ENCODE data around the gene TYROBP. TPM values are rescaled to one million over a fixed set of nuclear protein-coding genes. Genes with fewer than 3 reads are reported as not detected.
A peak's percentile ranks its signal among the peaks of the same experiment; 100 is the strongest.

The TYROBP gene
- total RNA-seq, 1 donor from 2014 or later, result not detected

DNA sequence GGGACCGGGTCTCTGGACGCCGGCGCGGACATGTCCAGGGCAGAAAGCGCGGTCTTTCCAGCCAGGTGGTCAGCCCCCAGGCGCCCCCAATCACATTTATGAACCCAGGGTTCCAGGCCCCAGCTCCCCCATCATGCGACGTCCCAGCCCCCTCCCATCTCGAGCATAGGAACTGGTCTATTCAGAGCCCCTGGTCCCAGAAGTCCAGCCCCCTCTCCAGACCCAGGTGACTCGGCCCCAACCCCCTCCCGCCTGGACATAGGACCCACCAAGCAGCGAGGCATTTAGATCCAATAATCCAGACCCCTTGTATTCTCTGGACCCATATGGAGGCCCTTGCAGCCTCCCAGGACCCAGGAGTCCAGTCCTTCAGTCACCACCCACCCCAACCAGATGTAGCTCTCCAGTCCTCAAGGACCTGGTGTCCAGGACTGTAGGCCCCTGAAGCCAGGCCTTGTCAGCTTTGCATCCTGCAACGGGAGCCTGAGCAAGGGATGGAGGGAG is 39.2 kb downstream of the TYROBP start:
- CTCF ChIA-PET, result no interaction called here
- Mint-ChIP-seq H3K27me3 (peaks cover 62% of the 10 kb centered on the region), H3K27ac (no peak overlapping the region), H3K9me3 (no peaks in the 10 kb centered on the region), H3K4me3 (peak overlapping the region; percentile 56), H3K4me1 (peaks cover 17% of the 10 kb centered on the region), H3K36me3 (ENCODE audit: low read depth) (no peaks in the 10 kb centered on the region)
- POLR2A ChIA-PET, result interaction anchor here (1.0 to 1.3 kb wide), 2 partner anchors 32 to 126 kb away, joined by 3 read pairs; partner anchors contain the start of gene NFKBID
- TF ChIP-seq, protein P1, sequence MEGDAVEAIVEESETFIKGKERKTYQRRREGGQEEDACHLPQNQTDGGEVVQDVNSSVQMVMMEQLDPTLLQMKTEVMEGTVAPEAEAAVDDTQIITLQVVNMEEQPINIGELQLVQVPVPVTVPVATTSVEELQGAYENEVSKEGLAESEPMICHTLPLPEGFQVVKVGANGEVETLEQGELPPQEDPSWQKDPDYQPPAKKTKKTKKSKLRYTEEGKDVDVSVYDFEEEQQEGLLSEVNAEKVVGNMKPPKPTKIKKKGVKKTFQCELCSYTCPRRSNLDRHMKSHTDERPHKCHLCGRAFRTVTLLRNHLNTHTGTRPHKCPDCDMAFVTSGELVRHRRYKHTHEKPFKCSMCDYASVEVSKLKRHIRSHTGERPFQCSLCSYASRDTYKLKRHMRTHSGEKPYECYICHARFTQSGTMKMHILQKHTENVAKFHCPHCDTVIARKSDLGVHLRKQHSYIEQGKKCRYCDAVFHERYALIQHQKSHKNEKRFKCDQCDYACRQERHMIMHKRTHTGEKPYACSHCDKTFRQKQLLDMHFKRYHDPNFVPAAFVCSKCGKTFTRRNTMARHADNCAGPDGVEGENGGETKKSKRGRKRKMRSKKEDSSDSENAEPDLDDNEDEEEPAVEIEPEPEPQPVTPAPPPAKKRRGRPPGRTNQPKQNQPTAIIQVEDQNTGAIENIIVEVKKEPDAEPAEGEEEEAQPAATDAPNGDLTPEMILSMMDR (IDR thresholded peaks at IDR 0.05), result no peak
- intact Hi-C loops (cut with micrococcal nuclease), result loop anchor here (5.0 kb wide), 1 partner anchor 92 kb away; the partner anchor contains the start of gene ARHGAP33
- ATAC-seq (ENCODE audit: low read depth), result no peak
- DNase-seq, result no peak

GRCh38 chr19:35868172-35868822 is 39.8 kb downstream of the TYROBP start, which contains the start of gene APLP1:
APLP1 (plus strand) TSS chr19:35868574; CDS start chr19:35868637, 63 bp downstream.
- ChIA-PET POLR2A (interaction anchor here (1.0 to 1.3 kb wide), 2 partner anchors 32 to 126 kb away, joined by 3 read pairs; partner anchors contain the start of gene NFKBID), CTCF (no interaction called here)
- ATAC-seq (ENCODE audit: low read depth), result peak; percentile 67
- H3K4me3 Mint-ChIP-seq, result peak within 1 kb of the TSS; percentile 56
- DNase-seq, result peak; percentile 57
- TF ChIP-seq, protein P1 (IDR thresholded peaks at IDR 0.05), result no peak
- H3K36me3 Mint-ChIP-seq (ENCODE audit: low read depth), result no peaks in the 10 kb centered on the region
- intact Hi-C loops (cut with micrococcal nuclease), result loop anchor here (5.0 kb wide), 1 partner anchor 91 kb away; the partner anchor contains the start of gene ARHGAP33
- H3K4me1 Mint-ChIP-seq, result peaks cover 17% of the 10 kb centered on the region
- H3K9me3 Mint-ChIP-seq, result no peaks in the 10 kb centered on the region
- H3K27ac Mint-ChIP-seq, result no peak within 1 kb of the TSS
- peaks cover 59% of the 10 kb centered on the region for H3K27me3 Mint-ChIP-seq

DNA sequence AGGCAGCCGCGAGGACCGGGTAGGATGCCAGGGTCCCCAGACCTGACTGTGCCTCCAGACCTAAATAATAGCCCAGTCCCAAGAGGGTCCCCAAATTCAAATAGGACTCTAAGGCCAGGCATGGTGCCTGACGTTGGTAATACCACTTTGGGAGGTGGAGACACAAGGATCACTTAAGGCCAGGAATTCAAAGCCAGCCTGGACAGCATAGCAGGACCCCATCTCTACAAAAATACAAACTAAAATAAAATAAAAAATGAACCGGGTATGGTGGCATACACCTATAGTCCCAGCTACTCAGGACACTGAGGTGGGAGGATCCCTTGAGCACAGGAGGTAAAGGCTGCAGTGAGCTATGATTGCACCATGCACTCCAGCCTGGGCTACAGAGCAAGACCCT is 45.1 kb downstream of the TYROBP start:
- DNase-seq (no peak), ATAC-seq (ENCODE audit: low read depth) (no peak)
- Mint-ChIP-seq H3K4me3 (no peak overlapping the region), H3K27ac (no peak overlapping the region), H3K27me3 (peaks cover 67% of the 10 kb centered on the region), H3K4me1 (peaks cover 8% of the 10 kb centered on the region), H3K36me3 (ENCODE audit: low read depth) (no peaks in the 10 kb centered on the region), H3K9me3 (no peaks in the 10 kb centered on the region)
- TF ChIP-seq, protein P1 (IDR thresholded peaks at IDR 0.05), result no peak
- ChIA-PET CTCF (no interaction called here), POLR2A (no interaction called here)
- intact Hi-C loops (cut with micrococcal nuclease), result no loop called here

- ChIA-PET CTCF (no interaction called here), POLR2A (no interaction called here)
- Mint-ChIP-seq H3K9me3 (no peaks in the 10 kb centered on the region), H3K4me1 (peaks cover 5% of the 10 kb centered on the region), H3K36me3 (ENCODE audit: low read depth) (no peaks in the 10 kb centered on the region), H3K27ac (no peak overlapping the region), H3K27me3 (peaks cover 65% of the 10 kb centered on the region), H3K4me3 (no peak overlapping the region)
- ATAC-seq (ENCODE audit: low read depth) (no peak), DNase-seq (no peak)
- intact Hi-C loops (cut with micrococcal nuclease), result no loop called here
- TF ChIP-seq, protein P1 (IDR thresholded peaks at IDR 0.05), result no peak
Measured at GRCh38 chr19:35862528-35862927, 45.6 kb downstream of the TYROBP start.

- DNase-seq, result no peak
- TF ChIP-seq, protein P1 (IDR thresholded peaks at IDR 0.05), result no peak
- CTCF ChIA-PET, result no interaction called here
- no peak overlapping the region for H3K27ac Mint-ChIP-seq
- POLR2A ChIA-PET, result no interaction called here
- peaks cover 65% of the 10 kb centered on the region for H3K27me3 Mint-ChIP-seq
- no peaks in the 10 kb centered on the region for H3K36me3 Mint-ChIP-seq (ENCODE audit: low read depth)
- H3K9me3 Mint-ChIP-seq, result no peaks in the 10 kb centered on the region
- peaks cover 12% of the 10 kb centered on the region for H3K4me1 Mint-ChIP-seq
- no peak overlapping the region for H3K4me3 Mint-ChIP-seq
- ATAC-seq (ENCODE audit: low read depth), result no peak
- intact Hi-C loops (cut with micrococcal nuclease), result no loop called here
Measured at GRCh38 chr19:35861640-35862160, 46.4 kb downstream of the TYROBP start.
